ENCODE results near the gene PRCC. TPM values are rescaled to one million over a fixed set of nuclear protein-coding genes. Genes with fewer than 3 reads are reported as not detected.
A peak's percentile ranks its signal among the peaks of the same experiment; 100 is the strongest.

Gene PRCC
- total RNA-seq, 1 experiment from 2014 or later = 131 TPM

- intact Hi-C loops (cut with micrococcal nuclease) = no loop called here
- no peak for TF ChIP-seq CTCF (IDR thresholded peaks at IDR 0.05; ENCODE audit: unreplicated experiment)
- ChIA-PET POLR2A (interaction anchor here (0.7 to 1.1 kb wide), 2 partner anchors 10 to 102 kb away, joined by 3 read pairs; no protein-coding TSS in a partner anchor), CTCF (interaction anchor here (0.7 to 12.4 kb wide), 20 partner anchors 10 to 342 kb away, joined by 3 to 114 read pairs (median 6); partner anchors contain the start of genes NTRK1 and PEAR1)
- Mint-ChIP-seq H3K27ac (ENCODE audit: low read depth, unreplicated experiment) (peak overlapping the region; percentile 27), H3K4me3 (ENCODE audit: unreplicated experiment) (peak overlapping the region; percentile 73), H3K27me3 (ENCODE audit: insufficient read depth, unreplicated experiment) (no peaks in the 10 kb centered on the region), H3K36me3 (ENCODE audit: insufficient read depth, unreplicated experiment) (no peaks in the 10 kb centered on the region), H3K4me1 (ENCODE audit: insufficient read depth, unreplicated experiment) (peaks cover 48% of the 10 kb centered on the region), H3K9me3 (ENCODE audit: unreplicated experiment) (no peaks in the 10 kb centered on the region)
- BruUV-seq (replicated peaks) = no TSS peak
- DNase-seq (ENCODE audit: unreplicated experiment) = no peak
Measured at GRCh38 chr1:156813298-156813697, 46.0 kb downstream of the PRCC start.

- ChIA-PET CTCF (interaction anchor here (0.6 to 12.4 kb wide), 30 partner anchors 10 to 271 kb away, joined by 3 to 114 read pairs (median 4); partner anchors contain the start of genes NTRK1 and PEAR1), POLR2A (interaction anchor here (0.7 to 1.1 kb wide), 2 partner anchors 11 to 103 kb away, joined by 3 read pairs; no protein-coding TSS in a partner anchor)
- TSS peak; percentile 39 for BruUV-seq (replicated peaks)
- no peaks in the 10 kb centered on the region for H3K9me3 Mint-ChIP-seq (ENCODE audit: unreplicated experiment)
- H3K36me3 Mint-ChIP-seq (ENCODE audit: insufficient read depth, unreplicated experiment) = no peaks in the 10 kb centered on the region
- peak overlapping the region; percentile 27 for H3K27ac Mint-ChIP-seq (ENCODE audit: low read depth, unreplicated experiment)
- peak; percentile 55 for TF ChIP-seq CTCF (IDR thresholded peaks at IDR 0.05; ENCODE audit: unreplicated experiment)
- peaks cover 48% of the 10 kb centered on the region for H3K4me1 Mint-ChIP-seq (ENCODE audit: insufficient read depth, unreplicated experiment)
- intact Hi-C loops (cut with micrococcal nuclease) = no loop called here
- peak; percentile 65 for DNase-seq (ENCODE audit: unreplicated experiment)
- H3K4me3 Mint-ChIP-seq (ENCODE audit: unreplicated experiment) = peak overlapping the region; percentile 73
- H3K27me3 Mint-ChIP-seq (ENCODE audit: insufficient read depth, unreplicated experiment) = no peaks in the 10 kb centered on the region
Measured at GRCh38 chr1:156813750-156814570, 46.6 kb downstream of the PRCC start.

GRCh38 chr1:156814571-156815260 is 47.4 kb downstream of the PRCC start:
- POLR2A ChIA-PET = no interaction called here
- DNase-seq (ENCODE audit: unreplicated experiment) = peak; percentile 80
- no peak overlapping the region for H3K4me3 Mint-ChIP-seq (ENCODE audit: unreplicated experiment)

More at GRCh38 chr1:156814571-156815260, 47.4 kb downstream of the PRCC start:
- no peaks in the 10 kb centered on the region for H3K27me3 Mint-ChIP-seq (ENCODE audit: insufficient read depth, unreplicated experiment)
- H3K27ac Mint-ChIP-seq (ENCODE audit: low read depth, unreplicated experiment) = peak overlapping the region; percentile 25
- no peaks in the 10 kb centered on the region for H3K9me3 Mint-ChIP-seq (ENCODE audit: unreplicated experiment)
- no TSS peak for BruUV-seq (replicated peaks)
- CTCF ChIA-PET = interaction anchor here (0.5 to 12.4 kb wide), 23 partner anchors 9 to 270 kb away, joined by 3 to 114 read pairs (median 5); partner anchors contain the start of genes NTRK1 and PEAR1
- no peak for TF ChIP-seq CTCF (IDR thresholded peaks at IDR 0.05; ENCODE audit: unreplicated experiment)
- peaks cover 48% of the 10 kb centered on the region for H3K4me1 Mint-ChIP-seq (ENCODE audit: insufficient read depth, unreplicated experiment)
- intact Hi-C loops (cut with micrococcal nuclease) = no loop called here
- no peaks in the 10 kb centered on the region for H3K36me3 Mint-ChIP-seq (ENCODE audit: insufficient read depth, unreplicated experiment)

All from MCF 10A (cell line).